OCI-LY3 (cell line): ENCODE measurements around the gene ESRRB.

Experiments used
- EZH2phosphoT487 ChIP-seq: fragments of 200-600 bp; shearing (Covaris generic); IDR thresholded peaks from 2 replicates; pipeline ENCODE4 v1.6.1; 2018; ENCODE audit warnings: antibody characterized with exemption, mixed run types, low read depth
- TF ChIP-seq, protein P1 (sequence below): fragments of 200-600, 300-600 bp; sonication (generic); IDR thresholded peaks from 2 replicates; pipeline ENCODE4 v1.5.1; 2014; ENCODE audit warnings: antibody characterized with exemption, low read length, low read depth

GRCh38 chr14:76348898-76349297 is 27.0 kb upstream of the ESRRB start:
- TF ChIP-seq, protein P1, sequence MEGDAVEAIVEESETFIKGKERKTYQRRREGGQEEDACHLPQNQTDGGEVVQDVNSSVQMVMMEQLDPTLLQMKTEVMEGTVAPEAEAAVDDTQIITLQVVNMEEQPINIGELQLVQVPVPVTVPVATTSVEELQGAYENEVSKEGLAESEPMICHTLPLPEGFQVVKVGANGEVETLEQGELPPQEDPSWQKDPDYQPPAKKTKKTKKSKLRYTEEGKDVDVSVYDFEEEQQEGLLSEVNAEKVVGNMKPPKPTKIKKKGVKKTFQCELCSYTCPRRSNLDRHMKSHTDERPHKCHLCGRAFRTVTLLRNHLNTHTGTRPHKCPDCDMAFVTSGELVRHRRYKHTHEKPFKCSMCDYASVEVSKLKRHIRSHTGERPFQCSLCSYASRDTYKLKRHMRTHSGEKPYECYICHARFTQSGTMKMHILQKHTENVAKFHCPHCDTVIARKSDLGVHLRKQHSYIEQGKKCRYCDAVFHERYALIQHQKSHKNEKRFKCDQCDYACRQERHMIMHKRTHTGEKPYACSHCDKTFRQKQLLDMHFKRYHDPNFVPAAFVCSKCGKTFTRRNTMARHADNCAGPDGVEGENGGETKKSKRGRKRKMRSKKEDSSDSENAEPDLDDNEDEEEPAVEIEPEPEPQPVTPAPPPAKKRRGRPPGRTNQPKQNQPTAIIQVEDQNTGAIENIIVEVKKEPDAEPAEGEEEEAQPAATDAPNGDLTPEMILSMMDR = no peak
- no peak for TF ChIP-seq EZH2phosphoT487
